COLO668 (cell line): Measurements from ENCODE around the gene RASSF3.
"Not testable (repeated sequence)": the region's sequence is repeated elsewhere in the genome, so short reads cannot be mapped to it uniquely, and the experiment has no call there.

Source experiments
- DNase-seq: peaks from one replicate; lab custom pipeline; 2025; ENCODE audit not compliant: unreplicated experiment; lab: John Stamatoyannopoulos, UW

Gene RASSF3

DNA sequence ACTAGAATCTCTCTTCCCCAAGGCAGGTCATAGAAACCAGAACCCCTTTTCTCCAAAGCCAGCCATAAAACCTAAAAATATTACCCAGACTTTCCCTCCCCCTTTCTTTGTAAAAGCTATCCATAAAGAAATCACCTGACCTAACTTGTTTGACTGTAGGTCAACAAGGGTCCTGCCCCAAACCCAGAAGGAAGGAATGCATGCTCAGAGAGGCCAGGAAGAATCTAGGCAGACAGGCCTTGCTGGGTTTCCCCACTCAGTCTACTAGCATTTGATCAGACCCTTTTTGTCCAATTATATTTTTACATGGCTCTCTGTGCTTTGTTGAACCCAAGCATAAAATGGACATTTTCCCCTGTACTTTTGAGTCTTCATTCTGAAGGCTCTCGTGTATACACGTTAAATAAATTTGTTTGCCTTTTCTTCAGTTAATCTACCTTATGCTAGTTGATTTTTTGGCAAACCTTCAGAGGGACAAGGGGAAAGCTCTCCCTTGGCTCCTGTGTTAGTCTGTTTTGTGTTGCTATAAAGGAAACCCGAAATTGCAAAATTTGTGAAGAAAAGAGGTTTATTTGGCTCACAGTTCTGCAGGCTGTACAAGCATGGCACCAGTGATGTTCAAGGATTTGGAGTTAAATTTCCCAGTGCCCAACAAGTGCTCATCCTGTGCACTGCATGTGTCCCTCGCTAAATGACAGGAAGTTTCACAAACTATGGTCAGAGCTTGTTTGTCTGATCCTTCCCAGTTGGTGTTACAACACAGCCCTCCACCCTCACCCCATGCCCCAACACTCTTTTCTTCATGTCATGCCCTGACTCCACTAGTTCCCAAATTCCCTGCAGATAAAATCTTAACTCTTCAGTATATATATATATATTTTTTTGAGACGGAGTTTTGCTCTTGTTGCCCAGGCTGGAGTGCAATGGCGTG is 14.2 kb upstream of the RASSF3 start:
- no peak for DNase-seq

DNA sequence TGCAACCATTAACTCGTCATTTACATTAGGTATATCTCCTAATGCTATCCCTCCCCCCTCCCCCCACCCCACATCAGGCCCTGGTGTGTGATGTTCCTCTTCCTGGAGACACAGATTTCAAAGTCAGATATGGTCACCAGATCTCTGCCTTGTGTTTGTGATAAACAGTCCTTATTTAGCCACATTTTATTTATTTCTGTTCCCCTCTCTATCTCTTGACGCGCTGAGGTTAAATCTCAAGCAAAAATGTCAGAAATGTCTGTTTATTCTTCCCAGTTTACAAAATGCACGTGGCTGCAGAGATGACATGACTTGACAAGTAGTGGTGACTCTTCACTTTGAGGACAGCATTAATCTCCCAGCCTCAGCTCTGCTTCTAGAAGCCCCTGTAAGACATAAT is 11.5 kb upstream of the RASSF3 start:
- no peak for DNase-seq

DNA sequence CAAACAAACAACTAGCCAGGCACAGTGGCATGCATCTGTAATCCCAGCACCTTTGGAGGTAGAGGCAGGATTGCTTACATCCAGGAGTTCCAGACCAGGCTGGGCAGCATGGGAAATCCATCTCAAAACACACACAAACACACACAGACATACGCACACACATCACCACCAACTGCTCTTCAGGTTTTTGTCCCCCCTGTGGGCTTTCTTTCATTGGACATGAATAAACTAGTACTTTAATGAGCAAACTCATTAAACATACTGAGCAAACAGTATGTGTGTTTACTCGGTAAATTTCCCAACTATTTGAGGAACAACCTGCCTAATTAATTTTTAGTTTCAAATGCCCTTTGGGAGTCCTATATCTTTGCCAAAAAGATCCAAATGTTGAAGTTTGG is 10.1 kb upstream of the RASSF3 start:
- peak; percentile 41 for DNase-seq

DNA sequence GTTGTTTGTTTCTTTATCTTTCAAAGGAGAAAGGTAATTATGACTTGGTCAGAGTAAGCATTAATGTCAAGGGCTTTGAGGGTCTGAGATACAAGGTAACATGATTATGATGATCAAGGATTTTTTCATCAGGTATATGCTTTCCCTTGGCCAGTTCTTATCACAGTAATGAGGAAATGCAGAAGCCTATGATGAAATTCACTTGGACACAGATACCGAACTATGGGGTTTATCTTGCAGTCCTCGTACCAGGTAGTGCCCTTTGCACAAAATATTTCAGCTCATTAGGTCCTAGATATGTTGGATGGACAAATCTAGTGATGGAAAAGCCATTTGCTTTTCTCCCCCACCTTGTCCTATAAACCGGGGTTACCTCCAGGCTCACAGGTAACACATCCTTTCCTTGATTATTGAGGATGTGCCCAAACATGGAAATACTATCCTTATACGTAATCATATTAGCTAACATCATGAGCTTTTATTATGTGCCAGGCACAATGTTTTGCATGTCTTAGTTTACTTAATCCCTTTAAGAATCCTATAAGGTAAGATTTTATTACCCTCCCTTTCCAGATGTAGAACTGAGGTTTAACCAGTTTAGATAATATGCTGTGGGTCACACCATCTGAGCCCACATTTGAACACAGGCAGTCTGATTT is 7.0 kb upstream of the RASSF3 start:
- DNase-seq, result no peak

DNA sequence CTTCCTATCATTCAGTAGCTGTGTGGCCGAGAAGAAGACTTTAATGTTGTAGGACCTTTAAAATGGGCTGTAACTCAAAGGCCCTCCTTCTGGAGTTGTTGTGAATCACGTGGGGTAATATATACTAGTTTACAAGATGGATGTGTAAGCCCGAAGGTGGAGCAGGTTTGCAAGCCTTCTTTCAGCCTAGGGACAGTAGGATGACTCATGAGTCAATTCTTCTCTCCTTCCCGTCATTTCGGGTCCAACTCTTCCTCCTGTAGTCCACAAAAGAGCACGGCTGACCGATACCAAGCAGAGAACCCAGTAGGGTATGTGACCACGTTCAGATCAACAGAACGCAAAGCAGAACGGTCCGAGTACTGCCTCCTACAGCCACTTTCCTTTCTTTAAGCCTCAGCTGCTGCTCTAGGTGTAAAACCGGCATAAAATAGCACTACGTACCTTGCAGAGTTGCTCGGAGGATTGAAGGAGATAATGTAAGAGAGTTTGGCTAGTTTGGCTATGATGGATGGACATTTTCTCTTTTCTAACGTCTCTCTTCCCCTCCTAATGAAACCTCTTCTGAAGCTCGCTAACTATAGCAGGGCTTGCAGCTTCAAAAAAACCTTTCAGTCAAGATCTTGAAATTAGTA is 1.3 kb upstream of the RASSF3 start:
- DNase-seq, result peak; percentile 34

DNA sequence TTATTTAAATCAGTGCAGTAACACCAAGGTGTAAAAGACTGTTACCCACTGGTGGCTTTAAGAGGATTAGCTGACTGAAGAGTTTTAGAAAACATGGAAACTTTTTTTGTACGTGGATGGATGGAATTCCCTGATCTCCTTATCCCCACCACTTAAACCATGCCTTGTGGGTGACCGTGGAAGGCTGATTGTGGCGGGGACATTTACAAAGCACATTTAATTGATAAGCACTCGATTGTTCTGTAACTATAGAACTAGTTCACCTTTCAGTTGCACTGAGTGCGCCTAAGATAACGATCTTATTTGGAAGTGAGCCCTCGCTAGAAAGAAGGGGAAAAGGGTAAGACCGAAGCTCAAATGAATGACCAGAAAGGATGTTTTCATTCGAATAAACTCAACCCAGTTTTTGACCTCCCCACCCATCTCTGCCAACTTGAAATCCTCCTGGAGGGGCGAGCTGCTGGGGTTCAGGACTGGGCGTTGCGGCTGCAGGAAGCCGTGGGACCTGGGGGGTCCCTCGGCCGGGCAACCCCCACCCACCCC is 688 bp upstream of the RASSF3 start:
- DNase-seq, result peak; percentile 21

DNA sequence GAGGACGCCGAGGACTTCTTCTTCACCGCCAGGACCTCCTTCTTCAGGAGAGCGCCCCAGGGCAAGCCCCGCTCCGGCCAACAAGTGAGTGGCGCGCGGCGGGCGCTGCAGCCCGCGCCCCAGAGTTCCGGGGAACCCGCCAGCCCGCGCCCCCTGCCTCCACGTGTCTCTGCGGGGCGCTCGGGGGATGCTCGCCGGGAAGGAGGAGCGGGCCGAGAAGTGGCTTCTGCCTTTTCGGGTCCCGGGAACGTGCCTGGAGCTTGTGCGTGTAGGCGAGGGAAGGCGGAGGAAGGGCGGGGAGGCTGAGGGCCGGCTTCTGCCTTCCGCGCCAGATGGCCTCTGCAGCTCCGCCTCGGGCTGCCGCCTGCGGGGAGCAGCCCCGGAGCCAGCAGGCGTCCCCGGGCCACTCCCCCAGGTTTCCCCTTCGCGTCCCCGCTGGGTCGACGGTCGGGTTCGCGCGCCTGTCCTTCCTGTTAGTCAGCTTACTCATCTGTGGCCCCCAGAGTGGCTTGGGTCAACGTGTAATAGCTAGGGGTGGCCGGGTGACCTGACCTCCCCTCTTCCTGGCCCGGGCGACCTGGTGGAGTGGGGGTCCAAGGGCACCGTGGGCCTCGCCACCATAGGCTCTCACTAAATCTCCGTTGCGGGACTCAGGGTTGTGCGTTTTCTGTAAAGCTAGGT is 505 bp downstream of the RASSF3 start:
- DNase-seq, result peak; percentile 89

DNA sequence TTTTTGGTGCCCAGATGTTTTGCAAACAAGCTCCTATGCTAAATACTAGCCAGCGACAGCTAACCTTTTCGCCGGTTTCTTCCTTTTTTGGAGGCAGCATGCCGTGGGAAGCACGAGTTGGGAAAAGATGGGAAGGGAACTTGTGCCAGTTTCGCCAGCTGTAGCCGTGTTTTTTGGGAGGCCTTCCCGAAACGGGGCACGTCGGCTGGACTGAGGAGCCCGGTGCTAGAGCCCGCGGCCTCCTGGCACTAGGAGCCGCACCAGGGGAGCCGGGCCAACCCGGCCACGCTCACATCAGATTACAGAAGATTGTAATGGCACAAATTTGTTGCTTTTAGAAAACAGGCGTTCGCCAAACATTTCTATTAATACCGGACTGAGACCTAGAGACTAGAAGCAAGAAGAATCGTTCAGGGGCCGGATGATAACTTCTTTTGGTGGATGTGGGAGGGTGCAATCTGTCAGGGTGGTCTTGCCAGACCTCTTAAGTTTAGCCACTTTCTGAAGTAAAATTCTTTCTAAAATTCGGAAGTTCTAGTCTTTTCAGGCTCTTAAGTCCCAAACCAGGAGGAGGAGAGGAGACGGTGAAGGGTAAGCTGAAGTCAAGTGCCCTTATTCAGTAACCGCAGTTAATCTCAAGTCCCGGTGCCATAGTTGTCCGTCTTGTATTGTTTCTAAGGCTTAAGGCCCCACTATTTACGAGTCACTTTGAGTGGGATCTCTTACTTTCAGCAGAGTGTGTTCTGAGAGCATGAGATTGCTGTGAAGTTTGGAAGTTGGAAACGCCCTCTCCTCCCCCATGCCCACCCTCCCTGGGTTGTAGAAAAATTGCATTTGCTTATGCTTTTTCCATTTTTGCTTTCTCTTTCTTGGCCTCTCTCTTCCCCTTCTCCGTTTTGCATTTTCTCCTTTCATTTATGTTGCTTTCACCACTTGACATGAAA is 1.3 kb downstream of the RASSF3 start:
- peak; percentile 36 for DNase-seq

DNA sequence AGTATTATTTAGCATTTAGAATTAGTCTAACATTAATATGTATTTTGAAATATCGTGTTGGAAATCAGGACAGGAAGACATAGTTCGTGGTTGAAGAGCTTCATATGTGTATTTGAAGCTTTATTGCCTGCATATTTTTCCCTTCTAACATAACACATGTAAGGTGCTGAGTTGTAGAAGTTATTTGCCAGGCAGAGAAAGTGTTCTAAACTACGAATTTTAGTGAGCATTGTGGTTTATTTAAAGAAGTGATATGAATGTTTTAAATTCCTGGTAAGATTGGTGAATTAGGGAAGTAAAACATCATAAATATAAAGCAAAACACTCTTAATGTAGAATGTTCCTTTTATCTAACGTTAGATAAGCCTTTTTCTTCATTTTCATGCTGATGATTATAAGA is 2.5 kb downstream of the RASSF3 start:
- no peak for DNase-seq

DNA sequence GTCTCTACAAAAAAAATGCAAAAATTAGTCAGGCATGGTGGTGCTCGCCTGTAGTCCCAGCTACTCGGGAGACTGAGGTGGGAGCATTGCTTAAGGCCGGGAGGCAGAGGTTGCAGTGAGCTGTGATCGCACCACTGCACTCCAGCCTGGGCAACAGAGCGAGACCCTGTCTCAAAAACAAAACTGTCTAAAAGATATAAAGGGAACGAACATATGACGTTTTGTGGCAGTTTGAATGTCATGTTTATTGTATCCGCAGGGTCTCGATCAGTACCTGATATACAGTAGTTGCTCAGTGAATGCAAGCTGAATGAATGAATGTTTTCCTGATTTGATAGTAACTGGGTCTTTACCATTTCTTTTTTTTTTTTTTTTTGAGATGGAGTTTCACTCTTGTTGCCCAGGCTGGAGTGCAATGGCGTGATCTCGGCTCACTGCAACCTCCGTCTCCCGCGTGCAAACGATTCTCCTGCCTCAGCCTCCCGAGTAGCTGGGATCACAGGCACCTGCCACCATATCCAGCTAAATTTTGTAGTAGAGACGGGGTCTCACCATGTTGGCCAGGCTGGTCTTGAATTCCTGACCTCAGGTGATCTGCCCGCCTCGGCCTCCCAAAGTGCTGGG is 3.6 kb downstream of the RASSF3 start:
- not testable (repeated sequence) for DNase-seq

DNA sequence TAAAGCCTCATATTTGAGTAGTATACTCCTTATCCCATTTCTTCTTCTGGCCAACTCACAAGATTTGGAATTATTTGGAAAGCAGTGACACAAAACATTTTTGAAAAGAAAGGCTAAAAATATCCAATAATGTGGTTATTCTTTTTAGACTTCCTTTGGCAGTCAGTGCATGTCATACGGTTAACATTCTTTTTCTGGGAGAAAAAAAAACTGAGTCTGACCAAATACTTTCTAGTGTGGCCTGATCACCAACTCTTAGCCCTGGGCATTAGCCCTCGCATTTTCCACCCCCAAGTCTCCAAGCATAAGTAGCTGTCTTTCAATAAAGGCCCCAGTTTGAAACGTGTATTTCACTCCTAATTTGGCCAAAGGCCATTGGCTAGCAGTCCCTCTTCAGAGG is 5.9 kb downstream of the RASSF3 start:
- DNase-seq, result no peak

DNA sequence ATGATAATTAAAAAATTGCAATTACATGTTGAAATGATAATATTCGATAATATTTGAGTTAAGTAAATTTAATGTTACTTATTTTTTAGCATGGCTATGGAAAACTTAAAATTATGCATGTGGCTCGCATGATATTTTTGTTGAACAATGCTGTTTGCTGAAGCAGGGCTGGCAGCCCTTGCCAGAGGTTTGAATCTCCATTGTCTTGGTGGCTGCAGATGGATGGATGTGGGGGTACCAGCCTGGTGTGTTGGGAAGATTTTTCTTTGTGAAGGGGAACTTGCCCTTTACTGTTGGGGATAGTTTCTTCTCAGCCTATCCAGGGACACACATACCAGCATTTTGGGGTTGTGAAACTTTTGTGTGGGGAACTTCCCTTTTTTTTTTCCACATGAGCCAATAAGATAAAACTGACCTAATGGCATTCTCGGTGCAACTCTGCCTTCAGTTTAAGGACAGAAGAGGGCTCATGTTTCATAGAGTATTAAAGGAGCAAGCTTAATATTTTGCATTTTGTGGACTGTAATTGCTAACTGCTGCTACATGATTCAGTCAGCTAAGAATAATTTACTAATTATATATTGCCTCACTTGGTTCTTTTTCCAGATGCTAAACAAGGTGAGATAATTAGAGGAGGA is 8.8 kb downstream of the RASSF3 start:
- no peak for DNase-seq

DNA sequence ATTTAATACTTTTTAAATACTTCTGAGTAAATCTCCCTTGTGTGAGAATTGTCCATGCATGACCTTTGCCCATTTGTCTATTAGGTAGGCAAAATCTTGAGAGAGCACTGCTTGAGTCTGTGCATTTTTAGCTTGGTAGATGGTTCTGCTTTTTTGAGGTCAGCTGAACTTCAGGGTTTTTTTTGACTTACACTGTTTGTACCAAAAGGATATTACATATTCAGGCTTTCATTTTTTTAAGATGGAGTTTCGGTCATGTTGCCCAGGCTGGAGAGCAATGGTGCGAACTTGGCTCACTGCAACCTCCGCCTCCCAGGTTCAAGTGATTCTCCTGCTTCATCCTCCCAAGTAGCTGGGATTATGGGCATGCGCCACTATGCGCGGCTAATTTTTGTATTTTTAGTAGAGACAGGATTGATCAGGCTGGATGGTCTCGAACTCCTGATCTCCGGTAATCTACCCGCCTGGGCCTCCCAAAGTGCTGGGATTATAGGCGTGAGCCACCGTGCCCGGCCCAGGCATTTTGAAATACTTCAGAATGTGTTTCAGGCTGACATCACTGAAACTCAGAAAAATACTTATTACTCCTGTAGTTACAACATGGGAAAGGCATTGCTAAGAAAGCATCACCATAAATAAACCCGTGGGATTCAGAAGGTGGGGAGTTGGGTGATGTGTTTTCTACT is 11.1 kb downstream of the RASSF3 start:
- no peak for DNase-seq

DNA sequence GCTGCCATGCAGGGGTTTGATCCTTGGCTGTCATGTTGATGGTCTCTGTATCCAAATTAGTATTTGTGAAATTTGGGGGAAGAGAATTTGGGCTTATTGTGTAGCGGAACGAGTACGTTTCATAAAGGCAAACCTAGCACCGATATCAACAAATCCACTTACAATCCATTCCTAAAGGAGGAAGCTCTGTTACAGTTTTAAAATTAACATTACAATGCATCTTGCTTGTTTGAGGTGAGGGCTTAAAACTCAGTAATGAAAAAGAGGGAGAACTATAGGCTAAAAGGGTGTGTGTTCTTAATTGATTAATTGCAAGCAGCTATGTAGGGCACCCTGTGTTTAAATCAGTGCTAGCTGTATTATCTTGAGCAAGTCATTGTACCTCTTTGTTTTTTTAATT is 13.7 kb downstream of the RASSF3 start:
- no peak for DNase-seq

DNA sequence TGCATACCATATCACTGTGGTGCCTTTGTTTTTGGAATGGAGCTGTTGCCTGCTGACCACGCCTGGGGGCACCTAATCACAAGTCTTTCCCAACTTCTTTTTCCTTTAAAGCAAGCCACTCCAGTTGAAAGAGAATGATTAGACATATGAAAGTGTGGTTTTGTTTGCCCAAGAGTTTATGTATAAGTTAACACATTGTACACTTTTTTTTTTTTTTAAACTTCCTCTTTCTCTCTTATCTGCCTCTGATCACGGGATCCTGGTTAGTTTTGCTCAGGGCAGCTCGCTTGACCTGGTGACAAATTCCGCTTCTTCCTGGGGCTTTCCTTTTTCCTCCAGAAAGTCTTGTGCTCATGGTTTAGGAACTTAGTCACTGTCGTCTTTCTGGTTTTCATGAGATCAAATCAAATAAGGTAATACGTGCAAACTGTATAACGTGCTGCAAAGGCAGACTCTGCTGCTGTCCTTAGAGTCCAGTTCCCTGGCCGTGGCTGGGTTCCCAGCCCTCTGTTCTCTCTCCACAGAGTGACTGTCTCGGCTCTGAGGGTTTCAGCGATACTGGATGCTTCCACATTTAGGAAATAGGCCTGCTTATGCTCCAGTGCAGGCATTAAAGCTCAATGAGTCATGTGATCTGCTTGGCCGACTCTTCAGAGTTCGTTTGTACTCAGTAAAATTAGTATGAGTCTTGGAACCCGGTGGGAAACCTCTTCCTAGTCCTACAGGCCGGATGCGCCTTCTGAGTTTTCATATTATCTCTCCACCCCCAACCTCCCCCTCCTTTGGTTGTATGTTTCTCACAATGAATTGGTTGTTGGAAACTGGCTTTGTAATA is 15.2 kb downstream of the RASSF3 start:
- no peak for DNase-seq

DNA sequence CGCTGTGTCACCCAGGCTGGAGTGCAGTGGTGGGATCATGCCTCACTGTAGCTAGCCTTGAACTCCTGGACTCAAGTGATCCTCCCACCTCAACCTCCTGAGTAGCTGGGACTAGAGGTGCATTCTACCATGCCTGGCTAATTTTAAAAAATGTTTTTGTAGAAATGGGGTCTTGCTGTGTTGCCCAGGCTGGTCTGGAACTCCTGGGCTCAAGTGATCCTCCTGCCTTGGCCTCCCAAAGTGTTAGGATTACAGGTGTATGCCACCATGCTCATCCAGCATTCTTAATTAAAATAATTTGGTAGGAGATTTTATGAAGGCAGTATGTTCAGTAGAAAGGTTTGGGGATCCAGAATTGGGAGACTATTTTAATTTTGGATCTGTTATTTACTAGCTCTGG is 16.3 kb downstream of the RASSF3 start:
- not testable (repeated sequence) for DNase-seq

DNA sequence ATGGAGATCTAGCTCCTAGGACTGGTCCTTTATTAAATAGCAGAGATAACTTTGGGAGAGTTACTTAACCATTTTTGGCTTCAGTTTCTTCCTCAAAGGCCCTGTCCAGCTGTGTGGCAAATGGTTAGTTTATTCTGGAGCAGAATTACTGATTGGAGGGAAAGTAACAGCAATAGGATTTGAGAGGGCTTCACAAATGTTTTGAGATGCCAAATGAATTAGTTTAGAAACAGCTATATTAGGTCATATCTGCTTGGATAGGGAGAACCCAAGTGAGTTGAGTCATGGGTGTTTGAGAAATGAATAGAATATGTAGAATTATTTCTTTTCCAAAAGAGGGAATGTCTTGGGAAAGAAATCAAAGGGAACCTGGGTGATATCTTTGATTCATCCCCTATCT is 17.5 kb downstream of the RASSF3 start:
- DNase-seq, result no peak

DNA sequence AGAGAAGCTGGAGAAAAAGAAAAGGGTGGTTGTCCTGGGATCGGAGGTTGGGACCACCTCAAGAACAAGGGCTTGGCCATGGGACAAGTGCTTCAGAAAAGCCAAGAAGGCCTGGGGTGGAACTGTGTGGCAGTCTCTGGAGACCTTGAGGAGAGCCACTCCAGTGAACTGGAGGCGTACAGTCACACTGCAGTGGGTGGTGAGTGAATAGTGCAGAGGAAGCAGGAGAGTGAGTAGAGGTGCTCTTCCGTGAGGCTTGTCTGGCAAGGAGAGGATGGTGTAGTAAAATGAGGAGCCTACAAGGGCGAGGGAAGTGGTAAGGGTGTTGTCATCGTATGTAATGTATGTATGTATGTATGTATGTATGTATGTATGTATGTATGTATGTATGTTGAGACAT is 20.9 kb downstream of the RASSF3 start:
- no peak for DNase-seq
